WERI-Rb-1 (cell line): ENCODE results near the gene RYR2.

Experiments used
- DNase-seq: peaks from one replicate; pipeline ENCODE4 v3.0.0-alpha.2; 2020
- H3K27ac ChIP-seq: fragments of 250-450 bp; sonication (Bioruptor Pico); 2 replicates; pipeline ENCODE4 v1.5.1; 2020; ENCODE audit warnings: mild to moderate bottlenecking, moderate library complexity
- H3K27me3 ChIP-seq: fragments of 250-450 bp; sonication (Bioruptor Pico); 2 replicates; pipeline ENCODE4 v1.5.1; 2021; ENCODE audit warnings: mild to moderate bottlenecking, low read depth, moderate library complexity; ENCODE audit not compliant: insufficient read depth, severe bottlenecking
- H3K36me3 ChIP-seq: fragments of 250-450 bp; sonication (Bioruptor Pico); 2 replicates; pipeline ENCODE4 v1.5.1; 2020; ENCODE audit warnings: mild to moderate bottlenecking, moderate library complexity
- H3K4me3 ChIP-seq: 2 replicates; pipeline ENCODE4 v1.5.1; 2011; ENCODE audit warnings: low read depth, mild to moderate bottlenecking, control low read depth, low read length
- H3K9me3 ChIP-seq: fragments of 250-450 bp; sonication (Bioruptor Pico); 2 replicates; pipeline ENCODE4 v1.5.1; 2021; ENCODE audit warnings: mild to moderate bottlenecking, moderate library complexity; ENCODE audit not compliant: severe bottlenecking
- CTCF ChIP-seq: IDR thresholded peaks from 2 replicates; pipeline ENCODE4 v1.5.1; 2011; ENCODE audit warnings: low read depth, mild to moderate bottlenecking, control low read depth, inconsistent platforms, low read length

The RYR2 gene

GRCh38 chr1:237507005-237507404 is 465.0 kb downstream of the RYR2 start:
- H3K9me3 ChIP-seq: no peaks in the 10 kb centered on the region
- H3K4me3 ChIP-seq: no peak overlapping the region
- H3K27me3 ChIP-seq: no peaks in the 10 kb centered on the region
- no peaks in the 10 kb centered on the region for H3K36me3 ChIP-seq
- DNase-seq: no peak
- TF ChIP-seq CTCF: no peak
- H3K27ac ChIP-seq: no peak overlapping the region

GRCh38 chr1:237509748-237510147 is 467.8 kb downstream of the RYR2 start:
- Histone ChIP-seq H3K36me3 (no peaks in the 10 kb centered on the region), H3K27me3 (no peaks in the 10 kb centered on the region), H3K4me3 (no peak overlapping the region), H3K27ac (no peak overlapping the region), H3K9me3 (no peaks in the 10 kb centered on the region)
- no peak for TF ChIP-seq CTCF
- no peak for DNase-seq

GRCh38 chr1:237525102-237525501 is 483.1 kb downstream of the RYR2 start:
- Histone ChIP-seq H3K27me3 (no peaks in the 10 kb centered on the region), H3K27ac (no peak overlapping the region), H3K4me3 (no peak overlapping the region), H3K9me3 (no peaks in the 10 kb centered on the region), H3K36me3 (no peaks in the 10 kb centered on the region)
- no peak for TF ChIP-seq CTCF
- no peak for DNase-seq

- no peak for TF ChIP-seq CTCF
- no peak for DNase-seq
- Histone ChIP-seq H3K4me3 (no peak overlapping the region), H3K27ac (no peak overlapping the region), H3K36me3 (no peaks in the 10 kb centered on the region), H3K27me3 (no peaks in the 10 kb centered on the region), H3K9me3 (no peaks in the 10 kb centered on the region)
Observed at GRCh38 chr1:237527761-237528160, 485.8 kb downstream of the RYR2 start.

- no peak for DNase-seq
Observed at GRCh38 chr1:237528545-237528944, 486.6 kb downstream of the RYR2 start.

More at GRCh38 chr1:237528545-237528944, 486.6 kb downstream of the RYR2 start:
- no peaks in the 10 kb centered on the region for H3K9me3 ChIP-seq
- TF ChIP-seq CTCF: no peak
- no peak overlapping the region for H3K4me3 ChIP-seq
- H3K27ac ChIP-seq: no peak overlapping the region
- H3K27me3 ChIP-seq: no peaks in the 10 kb centered on the region
- no peaks in the 10 kb centered on the region for H3K36me3 ChIP-seq
